K562 (cell line): ENCODE measurements around the gene SLC24A4. TPM values are rescaled to one million over a fixed set of nuclear protein-coding genes. Genes with fewer than 3 reads are reported as not detected.

Experiments used
- ATAC-seq: fragments of 200-7000 bp; cut with Tn5 transposase; 3 replicates; pipeline ENCODE4 v1.9.1; 2020; ENCODE audit warnings: moderate library complexity
- BruUV-seq: library from RNA; stranded (reverse); fragments of 400-500 nt; replicated peaks from 2 replicates; lab custom pipeline; 2021; lab: Mats Ljungman, UMichigan
- CTCF ChIA-PET: fragments of 300-600 bp; formaldehyde crosslinking; extraction: SDS; loops from one replicate; lab custom pipeline; 2021; ENCODE audit warnings: low intra/inter-chr PET ratio; lab: Yijun Ruan, JAX
- POLR2A ChIA-PET: fragments of 300-600, 350-650 bp; sonication (Branson Sonifier 250); formaldehyde crosslinking; extraction: SDS; loops from one replicate; lab custom pipeline; 2021; ENCODE audit warnings: antibody characterized with exemption, inconsistent platforms; lab: Yijun Ruan, JAX
- DNase-seq, 4 experiments: peaks; one replicate each; pipeline versions ENCODE4 v3.0.0 to v3.0.0-alpha.2; 2011 to 2018; ENCODE audit warnings: low spot score in 3 of 4, mixed read lengths in 3 of 4; ENCODE audit errors: extremely low read depth in 1 of 4
- FAIRE-seq: peaks from 2 replicates; lab custom pipeline; 2011; peaks lifted over from hg19 to GRCh38; lab: Jason Lieb, UNC
- H2AFZ ChIP-seq: 2 replicates; pipeline ENCODE4 v1.6.0; 2011; ENCODE audit warnings: low read depth, low read length, control low read depth, inconsistent platforms
- H3K27ac ChIP-seq: fragments of 200-600 bp; 3 replicates; pipeline ENCODE4 v1.8.0; 2011; ENCODE audit warnings: low read depth, mild to moderate bottlenecking, control low read depth, inconsistent platforms, low read length, moderate library complexity, mixed read lengths; ENCODE audit errors: extremely low read depth
- H3K27me3 ChIP-seq, 2 experiments: fragments of 300-600 bp in 1 of 2; 2 replicates in 1 of 2; 3 replicates in 1 of 2; pipeline versions ENCODE4 v1.6.0 to v1.8.0; 2011; ENCODE audit warnings: inconsistent platforms in 2 of 2, low read length in 2 of 2, mild to moderate bottlenecking in 1 of 2, mixed read lengths in 1 of 2, moderate library complexity in 1 of 2; ENCODE audit not compliant: control insufficient read depth in 2 of 2, insufficient read depth in 2 of 2
- H3K36me3 ChIP-seq: fragments of 300-600 bp; 3 replicates; pipeline ENCODE4 v1.8.0; 2011; ENCODE audit warnings: mild to moderate bottlenecking, low read length, inconsistent platforms; ENCODE audit not compliant: control insufficient read depth, insufficient read depth
- H3K4me1 ChIP-seq, 2 experiments: fragments of 200-600 bp in 1 of 2; replicated peaks in 1 of 2; 2 replicates in 1 of 2; 3 replicates in 1 of 2; pipeline versions ENCODE4 v1.5.1 to v1.8.0; 2011; ENCODE audit warnings: inconsistent platforms in 2 of 2, low read length in 2 of 2, mild to moderate bottlenecking in 1 of 2, mixed read lengths in 1 of 2, moderate library complexity in 1 of 2; ENCODE audit not compliant: control insufficient read depth in 2 of 2, insufficient read depth in 2 of 2
- H3K4me2 ChIP-seq: 2 replicates; pipeline ENCODE4 v1.6.1; 2011; ENCODE audit warnings: low read length, control low read depth, inconsistent platforms, mixed read lengths; ENCODE audit not compliant: insufficient read depth
- H3K4me3 ChIP-seq: fragments of 200-600 bp; sonication (generic), shearing (Covaris generic); 2 replicates; pipeline ENCODE4 v1.5.1; 2016; ENCODE audit warnings: control low read depth, inconsistent platforms
- H3K79me2 ChIP-seq: fragments of 200-600 bp; 3 replicates; pipeline ENCODE4 v1.8.0; 2011; ENCODE audit warnings: low read length, inconsistent platforms; ENCODE audit not compliant: control insufficient read depth, insufficient read depth
- H3K9ac ChIP-seq, 2 experiments: 2 replicates each; pipeline versions ENCODE4 v1.6.0 to v1.6.1; 2011; ENCODE audit warnings: low read depth in 2 of 2, low read length in 2 of 2, control low read depth in 1 of 2, inconsistent platforms in 1 of 2, mild to moderate bottlenecking in 1 of 2, mixed read lengths in 1 of 2; ENCODE audit not compliant: insufficient read depth in 1 of 2
- H3K9me1 ChIP-seq: one replicate; pipeline ENCODE4 v1.6.0; 2011; ENCODE audit warnings: inconsistent platforms, mild to moderate bottlenecking, low read length, moderate library complexity; ENCODE audit not compliant: control insufficient read depth, insufficient read depth
- H3K9me3 ChIP-seq: replicated peaks from 2 replicates; pipeline ENCODE4 v1.5.1; 2011; ENCODE audit warnings: low read depth, low read length, inconsistent platforms; ENCODE audit not compliant: control insufficient read depth, insufficient read depth
- H4K20me1 ChIP-seq: replicated peaks from 2 replicates; pipeline ENCODE4 v1.6.1; 2011; ENCODE audit warnings: low read length, inconsistent platforms, mixed read lengths; ENCODE audit not compliant: control insufficient read depth, insufficient read depth
- KLF13 ChIP-seq: fragments of 450-650 bp; IDR thresholded peaks from 2 replicates; pipeline ENCODE4 v1.6.1; 2016; ENCODE audit warnings: missing genetic modification characterization, low read depth, mild to moderate bottlenecking, missing compliant biosample characterization, moderate library complexity, borderline replicate concordance
- RUNX1 ChIP-seq: sonication (generic); IDR thresholded peaks from 2 replicates; pipeline ENCODE4 v1.6.1; 2016; ENCODE audit warnings: antibody characterized with exemption, low read depth
- SETDB1 ChIP-seq: IDR thresholded peaks from one replicate; pipeline ENCODE4 v1.6.1; 2012; ENCODE audit warnings: low read length, control low read depth, inconsistent platforms
- SNIP1 ChIP-seq: fragments of 450-650 bp; IDR thresholded peaks from 2 replicates; pipeline ENCODE4 v1.7.1; 2017; ENCODE audit warnings: low read depth, mild to moderate bottlenecking
- THRAP3 ChIP-seq: fragments of 450-650 bp; IDR thresholded peaks from 2 replicates; pipeline ENCODE4 v1.6.1; 2016; ENCODE audit warnings: mild to moderate bottlenecking, inconsistent platforms, borderline replicate concordance
- in situ Hi-C: fragments of 300-500 bp; cut with MboI; formaldehyde crosslinking; loops from 4 replicates; pipeline ENCODE4 v1.15.0; 2018; ENCODE audit warnings: inconsistent platforms, mixed read lengths
- intact Hi-C: fragments of 100-400 bp; cut with micrococcal nuclease; formaldehyde crosslinking; loops from 2 replicates; pipeline ENCODE4 v1.14.2; 2022
- polyA plus RNA-seq, 8 experiments: library from polyadenylated mRNA; depleted of rRNA in 4 of 8; stranded (reverse) in 5 of 8; unstranded in 3 of 8; fragments of >200 nt; fragmentation: Nextera tagmentation in 2 of 8; fragmentation: Illumina TruSeq in 1 of 8; extraction: Ambion mirVana in 2 of 8; extraction: Trizol in 1 of 8; gene quantifications; 2 replicates each; pipeline versions ENCODE4 v1.2.1 to v1.2.3, GENCODE V29; 2011 to 2014; ENCODE audit warnings: inconsistent platforms in 1 of 8, missing spikeins in 1 of 8
- total RNA-seq, 7 experiments: library from RNA; depleted of rRNA in 6 of 7; stranded (reverse); fragments of >200 nt in 6 of 7; fragmentation: Illumina TruSeq in 2 of 7; extraction: Trizol in 2 of 7; gene quantifications; 2 replicates each; pipeline versions ENCODE4 v1.2.1 to v1.2.3, GENCODE V29; 2011 to 2021; ENCODE audit warnings: low replicate concordance in 1 of 7
- TF ChIP-seq, protein P1 (sequence below): fragments of 450-650 bp; conservative IDR thresholded peaks from 2 replicates; pipeline ENCODE4 v1.6.1; 2016; ENCODE audit warnings: missing genetic modification characterization, low read depth, mild to moderate bottlenecking, missing compliant biosample characterization, moderate library complexity
- TF ChIP-seq, protein P2 (sequence below): IDR thresholded peaks from 3 replicates; pipeline ENCODE4 v1.6.1; 2011; ENCODE audit warnings: borderline replicate concordance, mild to moderate bottlenecking, moderate library complexity; ENCODE audit not compliant: insufficient read length; ENCODE audit errors: extremely low read depth

Gene SLC24A4
- total and polyA plus RNA-seq, 9 of the 15 experiments (the other 6 are each of a cell fraction or from before 2014, with no cell fraction given), result not detected

DNA sequence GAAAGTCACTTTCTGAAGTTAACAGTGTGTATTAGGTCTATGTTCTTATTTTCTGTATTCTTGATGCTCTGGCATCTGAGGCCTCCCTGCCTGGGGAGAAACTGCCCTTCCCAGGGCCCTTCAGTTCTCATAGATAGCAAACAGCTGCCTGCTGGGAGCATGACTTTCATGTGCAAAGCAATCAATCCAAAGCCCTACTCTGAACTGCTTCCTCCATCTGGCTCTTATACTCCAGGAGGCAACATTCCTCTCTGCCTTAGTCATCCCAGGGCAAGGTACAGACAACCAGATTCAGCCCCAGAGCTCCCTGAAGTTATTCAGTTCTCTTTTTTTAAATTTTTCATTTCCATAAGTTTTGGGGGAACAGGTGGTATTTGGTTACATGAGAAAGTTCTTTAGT, 149.0 kb downstream of the SLC24A4 start:
- H3K4me2 ChIP-seq, result no peak overlapping the region

More for the DNA sequence above, 149.0 kb downstream of the SLC24A4 start:
- DNase-seq (no peak), ATAC-seq (no peak), FAIRE-seq (no peak)
- Histone ChIP-seq H3K9ac (no peak overlapping the region), H3K27ac (no peak overlapping the region), H3K9me3 (no peaks in the 10 kb centered on the region), H3K27me3 (no peaks in the 10 kb centered on the region; a peak in 1 of 5 replicates), H3K9me1 (no peaks in the 10 kb centered on the region), H2AFZ (no peak overlapping the region), H3K36me3 (no peaks in the 10 kb centered on the region), H3K4me1 (no peaks in the 10 kb centered on the region), H3K4me3 (no peak overlapping the region), H4K20me1 (no peaks in the 10 kb centered on the region), H3K79me2 (no peaks in the 10 kb centered on the region)
- ChIA-PET CTCF (no interaction called here), POLR2A (no interaction called here)
- TF ChIP-seq RUNX1 (no peak), SNIP1 (no peak), THRAP3 (no peak), SETDB1 (no peak), KLF13 (tag) (no peak)
- TF ChIP-seq, protein P1, sequence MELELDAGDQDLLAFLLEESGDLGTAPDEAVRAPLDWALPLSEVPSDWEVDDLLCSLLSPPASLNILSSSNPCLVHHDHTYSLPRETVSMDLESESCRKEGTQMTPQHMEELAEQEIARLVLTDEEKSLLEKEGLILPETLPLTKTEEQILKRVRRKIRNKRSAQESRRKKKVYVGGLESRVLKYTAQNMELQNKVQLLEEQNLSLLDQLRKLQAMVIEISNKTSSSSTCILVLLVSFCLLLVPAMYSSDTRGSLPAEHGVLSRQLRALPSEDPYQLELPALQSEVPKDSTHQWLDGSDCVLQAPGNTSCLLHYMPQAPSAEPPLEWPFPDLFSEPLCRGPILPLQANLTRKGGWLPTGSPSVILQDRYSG (tag), result no peak
- TF ChIP-seq, protein P2, sequence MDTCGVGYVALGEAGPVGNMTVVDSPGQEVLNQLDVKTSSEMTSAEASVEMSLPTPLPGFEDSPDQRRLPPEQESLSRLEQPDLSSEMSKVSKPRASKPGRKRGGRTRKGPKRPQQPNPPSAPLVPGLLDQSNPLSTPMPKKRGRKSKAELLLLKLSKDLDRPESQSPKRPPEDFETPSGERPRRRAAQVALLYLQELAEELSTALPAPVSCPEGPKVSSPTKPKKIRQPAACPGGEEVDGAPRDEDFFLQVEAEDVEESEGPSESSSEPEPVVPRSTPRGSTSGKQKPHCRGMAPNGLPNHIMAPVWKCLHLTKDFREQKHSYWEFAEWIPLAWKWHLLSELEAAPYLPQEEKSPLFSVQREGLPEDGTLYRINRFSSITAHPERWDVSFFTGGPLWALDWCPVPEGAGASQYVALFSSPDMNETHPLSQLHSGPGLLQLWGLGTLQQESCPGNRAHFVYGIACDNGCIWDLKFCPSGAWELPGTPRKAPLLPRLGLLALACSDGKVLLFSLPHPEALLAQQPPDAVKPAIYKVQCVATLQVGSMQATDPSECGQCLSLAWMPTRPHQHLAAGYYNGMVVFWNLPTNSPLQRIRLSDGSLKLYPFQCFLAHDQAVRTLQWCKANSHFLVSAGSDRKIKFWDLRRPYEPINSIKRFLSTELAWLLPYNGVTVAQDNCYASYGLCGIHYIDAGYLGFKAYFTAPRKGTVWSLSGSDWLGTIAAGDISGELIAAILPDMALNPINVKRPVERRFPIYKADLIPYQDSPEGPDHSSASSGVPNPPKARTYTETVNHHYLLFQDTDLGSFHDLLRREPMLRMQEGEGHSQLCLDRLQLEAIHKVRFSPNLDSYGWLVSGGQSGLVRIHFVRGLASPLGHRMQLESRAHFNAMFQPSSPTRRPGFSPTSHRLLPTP, result no peak
- in situ Hi-C loops, result no loop called here
- no TSS peak for BruUV-seq
- intact Hi-C loops, result no loop called here
